Upper lobe of right lung (tissue), 1 donor: ENCODE results near the gene TBCEL. TPM values are rescaled to one million over a fixed set of nuclear protein-coding genes. Genes with fewer than 3 reads are reported as not detected.

ENCODE experiments used
- ATAC-seq: fragments of 200-7000 bp; cut with Tn5 transposase; one replicate; pipeline ENCODE4 v1.9.1; 2020; ENCODE audit warnings: mild to moderate bottlenecking, moderate library complexity
- DNase-seq: peaks from one replicate; pipeline ENCODE4 v3.0.0-alpha.2; 2020
- H3K27ac ChIP-seq: fragments of 200-600 bp; one replicate; pipeline ENCODE4 v1.8.0; 2022
- H3K27me3 ChIP-seq: fragments of 200-600 bp; one replicate; pipeline ENCODE4 v1.8.0; 2022; ENCODE audit warnings: mild to moderate bottlenecking
- H3K36me3 ChIP-seq: fragments of 200-600 bp; one replicate; pipeline ENCODE4 v1.8.0; 2022
- H3K4me1 ChIP-seq: fragments of 200-600 bp; one replicate; pipeline ENCODE4 v1.8.0; 2022
- H3K4me3 ChIP-seq: fragments of 200-600 bp; one replicate; pipeline ENCODE4 v1.8.0; 2022; ENCODE audit warnings: mild to moderate bottlenecking
- H3K9me3 ChIP-seq: fragments of 200-600 bp; one replicate; pipeline ENCODE4 v1.8.0; 2022
- CTCF ChIP-seq: fragments of 200-600 bp; IDR thresholded peaks from one replicate; pipeline ENCODE4 v1.8.0; 2022; ENCODE audit warnings: antibody characterized with exemption
- intact Hi-C: fragments of 100-400 bp; cut with DNase I; formaldehyde crosslinking; loops from one replicate; pipeline ENCODE4 v1.11.0; 2022
- total RNA-seq: library from RNA; stranded (reverse); fragmentation: NEBNext Ultra II Directional; extraction: Animal tissue kit (Norgen Biotek cat#: 25700); gene quantifications from one replicate; pipeline ENCODE4 v1.2.1, GENCODE V29; 2021
- donor health status: DM: no; HTN: yes; CAD: no; lungs with severe emphysema.

The TBCEL gene
- total RNA-seq, 1 donor from 2014 or later: 41.1 TPM

GRCh38 chr11:121117788-121118187 is 93.9 kb downstream of the TBCEL start:
- Histone ChIP-seq H3K4me1 (no peaks in the 10 kb centered on the region), H3K4me3 (no peak overlapping the region), H3K27me3 (no peaks in the 10 kb centered on the region), H3K9me3 (no peaks in the 10 kb centered on the region), H3K36me3 (no peaks in the 10 kb centered on the region), H3K27ac (no peak overlapping the region)
- TF ChIP-seq CTCF: no peak
- intact Hi-C loops: no loop called here
- ATAC-seq (no peak), DNase-seq (no peak)

- H3K27me3 ChIP-seq: no peaks in the 10 kb centered on the region
- no peak overlapping the region for H3K27ac ChIP-seq
- no peak for ATAC-seq
- H3K4me3 ChIP-seq: no peak overlapping the region
- no peak for DNase-seq
- H3K4me1 ChIP-seq: no peaks in the 10 kb centered on the region
- H3K9me3 ChIP-seq: no peaks in the 10 kb centered on the region
- no peak for TF ChIP-seq CTCF
- H3K36me3 ChIP-seq: no peaks in the 10 kb centered on the region
- intact Hi-C loops: no loop called here
Observed at GRCh38 chr11:121119440-121119839, 95.5 kb downstream of the TBCEL start.

- no peak for TF ChIP-seq CTCF
- H3K27me3 ChIP-seq: no peaks in the 10 kb centered on the region
- no peak overlapping the region for H3K4me3 ChIP-seq
- no peak overlapping the region for H3K27ac ChIP-seq
- DNase-seq (no peak), ATAC-seq (no peak)
- intact Hi-C loops: no loop called here
- no peaks in the 10 kb centered on the region for H3K4me1 ChIP-seq
- no peaks in the 10 kb centered on the region for H3K9me3 ChIP-seq
- no peaks in the 10 kb centered on the region for H3K36me3 ChIP-seq
Observed at GRCh38 chr11:121122328-121122727, 98.4 kb downstream of the TBCEL start.

GRCh38 chr11:121123496-121124069 is 99.7 kb downstream of the TBCEL start:
- Histone ChIP-seq H3K36me3 (no peaks in the 10 kb centered on the region), H3K27me3 (no peaks in the 10 kb centered on the region), H3K4me1 (no peaks in the 10 kb centered on the region), H3K4me3 (no peak overlapping the region), H3K27ac (no peak overlapping the region), H3K9me3 (no peaks in the 10 kb centered on the region)
- intact Hi-C loops: no loop called here
- DNase-seq (no peak), ATAC-seq (peak; percentile 55)
- TF ChIP-seq CTCF: no peak

GRCh38 chr11:121127809-121128208 is 103.9 kb downstream of the TBCEL start:
- Histone ChIP-seq H3K9me3 (no peaks in the 10 kb centered on the region), H3K27ac (no peak overlapping the region), H3K4me3 (no peak overlapping the region), H3K36me3 (no peaks in the 10 kb centered on the region), H3K27me3 (no peaks in the 10 kb centered on the region), H3K4me1 (no peaks in the 10 kb centered on the region)
- intact Hi-C loops: no loop called here
- ATAC-seq (peak; percentile 17), DNase-seq (no peak)
- TF ChIP-seq CTCF: no peak
